Measurements from ENCODE around the gene ELF4. TPM values are rescaled to one million over a fixed set of nuclear protein-coding genes. Genes with fewer than 3 reads are reported as not detected.

The ELF4 gene
- total and polyA plus RNA-seq, 7 donors = 0.55 to 2.9 (median 1.5) TPM

DNA sequence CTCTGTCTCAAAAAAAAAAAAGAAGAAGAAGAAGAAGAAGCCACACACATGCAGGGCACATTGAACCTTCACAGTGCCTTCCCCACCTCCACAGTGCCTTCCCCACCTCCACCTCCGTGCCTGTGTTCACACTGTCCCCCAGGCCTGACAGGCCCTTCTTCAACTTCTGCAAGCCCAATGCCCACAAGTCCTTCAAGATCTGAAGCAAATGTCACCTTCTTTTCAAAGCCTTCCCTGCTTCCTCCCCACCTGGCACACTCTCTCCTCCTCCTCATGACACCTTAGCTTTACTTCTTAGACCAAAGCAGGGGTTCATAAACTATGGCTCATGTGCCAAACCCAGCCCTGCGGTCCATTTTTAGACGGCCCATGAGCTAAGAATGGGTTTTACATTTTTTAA, 19.9 kb downstream of the ELF4 start:
- Histone ChIP-seq H3K4me3 (no peak overlapping the region), H3K27me3 (ENCODE audit: insufficient read depth in 3 of 3, low read length in 2 of 3) (peaks cover 0 to 4% (median 0%) of the 10 kb centered on the region in 3 donors), H3K4me1 (no peaks in the 10 kb centered on the region), H3K9me3 (no peaks in the 10 kb centered on the region), H3K36me3 (ENCODE audit: insufficient read depth in 1 of 2, low read depth in 1 of 2) (no peaks in the 10 kb centered on the region), H3K27ac (no peak overlapping the region)
- no peak for ATAC-seq
- intact Hi-C loops (cut with DNase I) = no loop called here
- 81 to 89% (median 85%) methylated on average over 3 of the region's 3 CpGs for WGBS, 3 donors
- TF ChIP-seq, protein P1, sequence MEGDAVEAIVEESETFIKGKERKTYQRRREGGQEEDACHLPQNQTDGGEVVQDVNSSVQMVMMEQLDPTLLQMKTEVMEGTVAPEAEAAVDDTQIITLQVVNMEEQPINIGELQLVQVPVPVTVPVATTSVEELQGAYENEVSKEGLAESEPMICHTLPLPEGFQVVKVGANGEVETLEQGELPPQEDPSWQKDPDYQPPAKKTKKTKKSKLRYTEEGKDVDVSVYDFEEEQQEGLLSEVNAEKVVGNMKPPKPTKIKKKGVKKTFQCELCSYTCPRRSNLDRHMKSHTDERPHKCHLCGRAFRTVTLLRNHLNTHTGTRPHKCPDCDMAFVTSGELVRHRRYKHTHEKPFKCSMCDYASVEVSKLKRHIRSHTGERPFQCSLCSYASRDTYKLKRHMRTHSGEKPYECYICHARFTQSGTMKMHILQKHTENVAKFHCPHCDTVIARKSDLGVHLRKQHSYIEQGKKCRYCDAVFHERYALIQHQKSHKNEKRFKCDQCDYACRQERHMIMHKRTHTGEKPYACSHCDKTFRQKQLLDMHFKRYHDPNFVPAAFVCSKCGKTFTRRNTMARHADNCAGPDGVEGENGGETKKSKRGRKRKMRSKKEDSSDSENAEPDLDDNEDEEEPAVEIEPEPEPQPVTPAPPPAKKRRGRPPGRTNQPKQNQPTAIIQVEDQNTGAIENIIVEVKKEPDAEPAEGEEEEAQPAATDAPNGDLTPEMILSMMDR (IDR thresholded peaks at IDR 0.05) = no peak
- DNase-seq = peak in 1 of 2 donors; percentile 11

DNA sequence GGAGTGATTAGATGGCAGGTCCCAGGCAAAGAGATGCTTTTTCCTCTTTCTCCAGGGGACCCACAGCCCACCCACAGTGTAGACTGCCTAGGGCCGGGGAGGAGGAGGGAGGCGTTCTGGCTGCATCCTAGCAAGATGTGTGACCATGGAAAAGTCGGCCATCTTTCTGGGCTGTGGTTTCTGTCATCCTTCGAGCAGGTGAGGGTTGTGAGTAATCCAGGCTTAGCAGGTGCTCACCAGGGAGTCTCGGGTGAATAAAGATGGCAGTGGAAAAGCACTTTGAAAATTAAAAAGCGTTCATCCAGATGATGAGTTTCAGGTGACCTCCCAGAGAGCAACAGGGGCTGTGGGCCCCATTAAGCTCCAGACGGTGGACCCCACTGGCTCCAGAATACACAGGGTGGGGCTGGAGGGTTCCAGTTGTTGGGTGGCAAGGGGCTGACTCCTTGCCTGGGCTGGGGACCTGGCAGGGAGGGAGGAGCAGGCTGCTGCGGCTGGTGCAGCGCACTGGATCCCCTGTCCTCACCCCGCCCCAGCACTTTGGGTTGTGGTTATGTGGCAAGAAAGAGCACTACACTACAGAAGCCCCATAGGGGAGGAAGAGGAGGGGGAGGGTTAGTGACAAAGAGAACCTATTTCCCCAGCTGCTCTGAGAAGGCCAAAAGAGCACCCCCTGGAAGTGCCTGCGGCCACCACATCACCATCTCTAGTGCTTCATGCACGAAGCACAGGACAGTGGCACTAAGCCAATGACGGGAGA, 23.7 kb downstream of the ELF4 start:
- WGBS, 3 donors = 68 to 88% (median 77%) methylated on average over 9 to 13 of the region's 13 CpGs
- TF ChIP-seq, protein P1 (IDR thresholded peaks at IDR 0.05) = no peak
- intact Hi-C loops (cut with DNase I) = no loop called here
- Histone ChIP-seq H3K4me3 (no peak overlapping the region), H3K9me3 (no peaks in the 10 kb centered on the region), H3K36me3 (ENCODE audit: insufficient read depth in 1 of 2, low read depth in 1 of 2) (no peaks in the 10 kb centered on the region), H3K27me3 (ENCODE audit: insufficient read depth in 3 of 3, low read length in 2 of 3) (peaks cover 0 to 4% (median 0%) of the 10 kb centered on the region in 3 donors), H3K27ac (no peak overlapping the region), H3K4me1 (no peaks in the 10 kb centered on the region)
- ATAC-seq (no peak), DNase-seq (peak in 1 of 2 donors; percentile 57)

DNA sequence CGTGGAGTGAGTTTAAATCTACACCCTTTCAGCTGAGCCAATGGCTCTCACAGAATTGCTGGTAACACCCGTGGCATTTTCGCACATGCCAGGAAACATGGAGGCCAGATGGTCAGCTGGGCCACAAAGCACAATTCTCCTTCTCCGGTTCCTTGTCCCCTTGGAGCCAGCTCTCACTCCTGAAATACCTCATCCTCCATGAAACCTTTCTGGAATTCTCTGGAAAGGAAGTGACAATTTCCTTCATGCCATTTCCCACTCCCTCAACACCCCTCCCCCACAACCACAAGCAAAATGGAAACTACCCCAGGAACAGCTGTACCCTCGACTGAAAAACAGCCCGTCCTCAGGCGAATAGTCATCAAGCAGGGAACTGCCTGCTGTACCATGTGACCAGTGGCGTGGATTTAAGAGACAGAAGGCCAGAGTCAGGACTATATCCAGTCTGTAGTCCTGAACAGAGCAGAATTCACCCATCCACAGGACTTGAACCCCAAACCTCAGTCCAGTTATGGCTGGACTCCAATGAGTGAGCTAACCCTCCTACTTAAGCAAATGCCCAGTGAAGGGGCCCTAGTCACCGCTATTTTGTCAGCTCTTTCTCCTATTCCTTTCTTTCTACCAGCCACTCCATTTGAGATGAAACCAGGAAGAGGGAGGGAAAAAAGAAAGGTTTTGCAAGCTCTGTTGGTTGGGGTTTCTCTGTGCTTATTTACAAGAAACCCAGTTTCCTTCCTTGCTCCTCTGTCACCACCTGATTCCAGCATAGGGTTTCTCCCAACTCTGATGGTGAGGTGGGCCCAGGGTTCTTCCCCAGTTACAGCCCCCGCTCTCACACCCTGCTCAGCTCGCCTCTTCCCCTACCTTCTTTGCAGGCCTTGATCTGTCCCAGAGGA, 24.5 kb downstream of the ELF4 start:
- H3K9me3 ChIP-seq = no peaks in the 10 kb centered on the region
- H3K27ac ChIP-seq = peak overlapping the region; percentile 30
- intact Hi-C loops (cut with DNase I) = loop anchor here in 1 of 2 donors (2.0 kb wide), 1 partner anchor 35 kb away; no protein-coding TSS in a partner anchor
- H3K36me3 ChIP-seq (ENCODE audit: insufficient read depth in 1 of 2, low read depth in 1 of 2) = no peaks in the 10 kb centered on the region
- TF ChIP-seq, protein P1 (IDR thresholded peaks at IDR 0.05) = no peak
- no peaks in the 10 kb centered on the region for H3K4me1 ChIP-seq
- DNase-seq (peak in 1 of 2 donors; percentile 50), ATAC-seq (peak in 1 of 4 donors; percentile 37)
- H3K4me3 ChIP-seq = no peak overlapping the region
- WGBS, 3 donors = 48 to 71% (median 55%) methylated on average over 11 of the region's 11 CpGs
- peaks cover 0 to 4% (median 0%) of the 10 kb centered on the region in 3 donors for H3K27me3 ChIP-seq (ENCODE audit: insufficient read depth in 3 of 3, low read length in 2 of 3)

DNA sequence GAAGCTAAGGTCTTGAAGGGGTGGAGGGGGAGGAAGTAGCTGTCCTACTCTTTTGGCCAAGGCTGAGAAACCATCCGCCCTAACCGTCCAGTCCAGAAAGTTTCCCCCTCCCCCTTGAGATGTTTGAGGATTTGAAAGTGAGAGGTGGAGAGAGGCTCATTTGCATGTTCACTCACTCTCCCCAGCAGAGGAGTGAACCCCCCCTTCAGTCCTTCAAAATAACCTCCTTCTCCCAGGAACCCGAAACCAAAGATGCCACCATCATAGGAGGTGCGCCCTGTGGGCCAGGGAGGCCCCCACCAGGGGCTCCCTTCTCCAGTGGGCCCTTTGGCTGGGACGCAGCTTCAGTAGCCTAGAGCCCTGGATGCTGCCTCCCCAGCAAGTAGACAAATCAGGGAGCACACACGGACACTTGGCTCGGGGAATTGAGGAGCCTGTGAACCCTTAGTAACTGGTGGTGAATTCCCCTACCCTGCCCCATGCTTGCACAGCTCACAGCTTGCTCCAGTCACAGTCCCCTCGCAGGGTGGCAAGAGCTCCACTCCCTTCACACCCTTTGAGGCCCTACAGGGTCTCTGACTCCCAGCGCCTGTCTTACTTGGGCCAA, 25.6 kb downstream of the ELF4 start:
- no peaks in the 10 kb centered on the region for H3K4me1 ChIP-seq
- intact Hi-C loops (cut with DNase I) = loop anchor here in 1 of 2 donors (2.0 kb wide), 1 partner anchor 36 kb away; no protein-coding TSS in a partner anchor
- TF ChIP-seq, protein P1 (IDR thresholded peaks at IDR 0.05) = no peak
- no peaks in the 10 kb centered on the region for H3K36me3 ChIP-seq (ENCODE audit: insufficient read depth in 1 of 2, low read depth in 1 of 2)
- H3K9me3 ChIP-seq = no peaks in the 10 kb centered on the region
- peak in 1 of 2 donors; percentile 40 for DNase-seq
- no peak overlapping the region for H3K27ac ChIP-seq
- H3K27me3 ChIP-seq (ENCODE audit: insufficient read depth in 3 of 3, low read length in 2 of 3) = peaks cover 0 to 4% (median 0%) of the 10 kb centered on the region in 3 donors
- 74 to 80% (median 76%) methylated on average over 7 to 9 of the region's 9 CpGs for WGBS, 3 donors
- no peak overlapping the region for H3K4me3 ChIP-seq
- no peak for ATAC-seq

Data from psoas muscle (tissue), 8 donors.